ENCODE measurements around the gene LRP1B.

DNA sequence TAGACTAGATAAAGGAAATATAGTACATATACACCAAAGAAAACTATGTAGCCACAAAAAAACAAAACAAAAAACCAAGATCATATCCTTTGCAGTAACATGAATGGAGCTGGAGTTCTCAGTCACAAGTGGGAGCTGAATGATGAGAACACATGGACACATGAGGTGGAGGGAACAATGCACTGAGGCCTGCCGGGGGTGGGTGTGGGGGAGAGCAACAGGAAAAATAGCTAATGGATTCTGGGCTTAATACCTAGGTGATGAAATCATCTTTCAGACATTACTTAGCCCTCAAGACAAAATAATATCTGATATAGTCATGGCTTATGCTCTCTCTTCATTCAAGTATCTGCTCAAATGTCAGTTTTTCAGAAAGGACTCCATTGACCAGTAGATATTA is 930.6 kb downstream of the LRP1B start:
- no peak for TF ChIP-seq POLR2A (IDR thresholded peaks at IDR 0.05)
- TF ChIP-seq CTCF (IDR thresholded peaks at IDR 0.05) = no peak

Measured in tibial nerve (tissue), 3 donors.